HG03520 (cell line): ENCODE data around the gene GRIN1.
A peak's percentile ranks its signal among the peaks of the same experiment; 100 is the strongest.
"Not testable (repeated sequence)": the region's sequence is repeated elsewhere in the genome, so short reads cannot be mapped to it uniquely, and the experiment has no call there.

Experiments
- ATAC-seq: cut with Tn5 transposase; IDR thresholded peaks from one replicate; pipeline ENCODE4 v1.9.1; 2021; ENCODE audit warnings: mild to moderate bottlenecking, moderate library complexity; ENCODE audit not compliant: unreplicated experiment

Gene GRIN1

DNA sequence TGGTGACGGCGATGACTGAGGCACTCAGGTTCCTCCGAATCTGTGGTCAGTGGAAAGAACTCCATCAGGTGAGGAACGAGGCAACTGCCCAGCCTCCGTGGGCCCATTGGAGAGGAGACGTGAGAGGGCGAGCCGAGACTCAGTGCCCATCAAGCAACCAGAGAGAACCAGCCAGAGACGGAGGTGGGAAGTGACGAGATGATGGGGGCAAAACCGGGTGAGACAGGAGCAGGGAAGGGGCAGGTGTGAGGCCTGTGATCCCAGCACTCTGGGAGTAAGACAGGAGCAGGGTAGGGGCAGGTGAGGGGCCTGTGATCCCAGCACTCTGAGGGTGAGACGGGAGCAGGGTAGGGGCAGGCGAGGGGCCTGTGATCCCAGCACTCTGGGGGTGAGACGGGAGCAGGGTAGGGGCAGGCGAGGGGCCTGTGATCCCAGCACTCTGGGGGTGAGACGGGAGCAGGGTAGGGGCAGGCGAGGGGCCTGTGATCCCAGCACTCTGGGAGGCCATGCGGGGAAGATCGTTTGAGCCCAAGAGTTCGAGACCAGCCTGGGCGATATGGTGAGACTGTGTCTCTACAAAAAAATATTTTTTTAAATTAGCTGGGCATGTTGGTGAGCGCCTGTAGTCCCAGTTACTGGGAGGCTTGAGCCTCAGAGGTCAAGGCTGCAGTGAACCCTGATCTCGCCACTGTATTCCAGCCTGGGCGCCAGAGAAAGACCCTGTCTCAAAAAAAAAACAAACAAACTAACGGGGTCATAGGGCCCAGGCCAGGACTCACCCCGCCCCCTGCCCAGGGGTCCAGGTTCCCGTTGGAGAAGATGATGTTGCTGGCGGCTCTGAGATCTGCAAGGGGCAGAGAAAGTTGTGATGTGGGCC, 27.8 kb upstream of the GRIN1 start:
- no peak for ATAC-seq

DNA sequence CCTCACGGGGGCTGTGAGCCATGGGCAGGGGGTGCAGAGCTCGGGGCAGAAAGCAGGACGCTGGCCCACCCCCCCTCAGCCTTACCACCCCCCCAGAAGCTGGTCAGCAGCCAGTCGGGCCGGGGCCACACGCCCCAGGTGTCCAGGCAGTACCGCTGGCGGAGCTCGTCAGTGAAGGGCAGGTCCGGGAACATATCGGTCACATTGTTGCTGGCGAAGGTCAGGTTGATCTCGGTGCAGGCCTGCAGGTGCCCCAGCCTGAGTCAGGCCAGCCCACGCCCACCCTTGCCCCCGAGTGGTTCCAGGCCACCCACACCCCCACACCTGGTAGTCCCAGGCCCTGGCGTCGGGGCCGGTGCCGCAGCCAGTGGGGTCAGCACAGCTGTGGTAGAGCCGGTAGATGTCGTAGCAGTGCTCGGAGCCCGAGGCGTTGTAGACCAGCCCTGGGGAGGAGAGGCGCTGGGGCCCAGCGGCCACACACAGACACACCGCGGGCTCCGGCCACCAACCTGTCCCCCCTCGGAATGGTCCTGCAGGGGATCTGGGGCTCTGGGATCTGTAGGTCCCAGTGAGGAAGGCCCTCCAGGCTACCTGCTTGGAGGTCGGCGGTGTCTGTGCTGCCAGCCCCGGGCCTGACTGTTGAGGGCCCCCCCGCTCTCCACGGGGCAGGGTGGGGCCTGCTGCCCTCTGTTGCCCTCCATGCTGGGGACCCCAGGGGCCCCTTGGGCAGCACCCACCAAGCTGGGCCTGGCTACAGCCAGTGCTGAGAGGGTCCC, 27.0 kb upstream of the GRIN1 start:
- ATAC-seq = no peak

DNA sequence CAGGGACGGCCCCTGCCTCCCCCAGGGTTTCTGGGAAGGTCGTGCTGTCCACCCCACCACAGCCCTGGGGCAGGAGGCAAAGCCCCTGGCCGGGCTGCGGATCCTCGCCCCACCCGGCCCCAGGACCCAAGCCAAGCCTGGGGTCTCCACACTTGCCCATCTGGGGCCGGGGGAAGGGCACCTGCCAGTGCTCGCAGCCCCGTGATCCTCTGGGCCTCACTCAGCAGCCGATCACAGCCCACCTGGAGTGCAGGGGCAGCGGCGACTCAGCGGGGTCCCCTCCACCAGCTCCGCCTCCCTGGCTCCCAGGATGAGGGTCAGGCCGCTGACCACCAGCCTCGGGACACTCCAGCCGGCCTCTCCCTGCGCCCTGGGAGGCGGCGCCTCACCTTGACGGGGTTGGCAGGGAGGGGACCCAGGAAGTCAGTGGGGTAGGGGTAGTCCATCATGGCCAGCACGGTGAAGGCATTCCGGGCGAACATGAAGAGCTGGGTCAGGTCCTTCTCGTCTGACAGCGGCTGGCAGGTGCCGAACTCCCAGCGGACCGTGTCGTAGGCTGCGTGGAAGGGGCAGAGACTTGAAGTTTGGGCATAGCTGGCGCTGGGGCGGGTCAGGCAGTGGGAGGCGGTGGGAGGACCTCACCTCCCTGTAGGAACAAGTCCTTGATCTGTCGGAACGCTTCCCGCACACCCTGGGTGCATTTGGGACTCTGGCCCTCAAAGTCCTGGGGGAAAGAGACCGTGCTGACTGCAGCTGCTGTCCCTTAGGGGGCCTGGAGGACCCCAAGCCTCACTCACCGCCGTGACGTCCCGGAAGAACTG, 26.2 kb upstream of the GRIN1 start:
- no peak for ATAC-seq

DNA sequence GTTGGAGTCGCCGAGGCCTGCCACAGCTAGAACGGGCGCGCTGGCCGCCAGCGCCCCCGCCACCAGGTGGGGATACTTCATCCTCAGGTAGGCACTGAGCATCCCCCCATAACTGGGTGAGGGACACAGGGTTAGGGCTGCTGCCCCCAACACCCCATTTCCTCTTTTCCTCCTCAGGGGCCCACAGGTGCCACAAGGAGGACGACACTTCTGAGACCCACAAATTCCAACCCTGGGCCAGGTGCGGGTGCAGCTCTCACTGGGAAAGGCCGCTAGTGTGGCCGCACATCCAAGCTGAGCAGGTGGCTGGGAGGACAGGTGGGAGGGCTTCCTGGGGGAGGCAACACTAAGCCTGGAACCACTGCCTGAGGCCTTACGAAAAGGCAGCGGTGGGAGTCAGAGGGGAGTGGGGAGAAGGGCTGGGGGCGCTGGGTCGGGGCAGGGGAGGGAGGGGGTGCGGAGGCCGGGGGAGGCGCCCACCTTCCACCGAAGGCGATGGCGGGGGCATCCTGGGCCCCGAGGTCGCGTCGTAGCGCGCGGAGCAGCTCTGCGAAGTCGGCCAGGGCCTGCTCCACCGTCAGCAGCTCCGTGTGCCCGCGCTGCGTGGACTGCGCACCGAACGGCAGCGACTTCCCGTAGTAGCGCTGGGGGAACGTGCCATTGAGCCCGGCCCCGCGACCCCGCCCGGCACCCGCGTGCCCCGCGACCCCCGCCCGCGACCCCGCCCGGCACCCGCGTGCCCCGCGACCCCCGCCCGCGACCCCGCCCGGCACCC, 25.4 kb upstream of the GRIN1 start:
- no peak for ATAC-seq

DNA sequence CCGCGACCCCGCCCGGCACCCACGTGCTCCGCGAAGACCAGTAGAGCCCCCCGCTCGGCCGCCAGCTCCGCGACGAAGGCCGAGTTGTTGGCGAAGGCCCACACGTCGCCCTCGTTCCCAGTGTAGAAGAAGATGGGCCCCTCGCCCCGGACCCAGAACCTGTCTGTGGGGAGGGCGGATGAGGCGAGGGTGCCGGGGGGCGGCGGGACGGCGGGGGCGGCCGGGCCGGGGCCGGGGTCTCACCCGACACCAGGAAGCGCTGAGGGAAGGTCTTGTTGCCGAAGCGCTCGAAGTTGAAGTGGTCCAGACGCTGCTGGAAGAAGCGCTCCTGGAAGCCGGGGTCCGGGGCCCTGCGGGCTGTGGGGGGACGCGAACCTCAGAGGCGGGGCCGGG, 24.7 kb upstream of the GRIN1 start:
- no peak for ATAC-seq

DNA sequence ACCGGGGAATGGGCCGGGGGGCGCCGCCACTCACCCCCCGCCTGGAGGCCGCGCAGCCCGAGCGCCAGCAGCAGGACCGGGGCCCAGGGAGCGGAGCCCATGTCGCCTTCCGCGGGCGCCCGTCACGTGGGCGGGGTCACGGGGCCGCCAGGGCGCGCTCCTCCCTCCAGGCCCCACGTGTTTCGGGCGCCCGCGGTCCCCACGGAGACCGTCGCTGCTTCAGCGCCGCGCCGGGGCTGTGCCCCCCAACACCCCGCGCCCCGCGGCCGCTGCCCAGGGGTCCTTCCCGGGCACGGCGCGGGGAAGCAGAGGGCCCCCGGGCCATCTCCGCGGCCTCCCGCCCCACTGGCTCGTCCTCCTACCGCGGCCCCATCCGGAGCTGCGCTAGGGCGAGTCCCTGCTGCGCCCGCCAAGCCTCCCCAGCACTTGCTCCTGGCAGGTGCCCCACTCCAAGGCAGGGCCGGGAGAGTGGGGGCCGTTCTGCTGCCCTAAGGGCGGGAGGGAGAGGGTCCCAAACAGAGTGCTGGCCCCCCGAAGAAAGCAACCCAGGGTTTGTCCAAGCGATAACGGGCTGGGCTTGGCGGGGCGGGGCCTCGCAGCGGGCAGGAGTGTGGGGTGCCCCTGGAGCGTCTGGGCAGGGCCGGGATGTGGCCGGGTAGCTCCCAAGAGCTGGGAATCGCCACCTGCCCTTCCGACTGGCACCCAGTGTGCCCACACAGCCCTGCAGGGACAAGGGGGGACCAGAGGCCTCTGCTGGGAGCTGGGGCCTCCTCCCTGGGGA, 24.2 kb upstream of the GRIN1 start, which contains the start of gene DPP7:
Gene DPP7 (minus strand): TSS at position 121 of the 781 bp plus-strand sequence. CDS start 20 bp downstream, at position 101.
- ATAC-seq = peak; percentile 72

DNA sequence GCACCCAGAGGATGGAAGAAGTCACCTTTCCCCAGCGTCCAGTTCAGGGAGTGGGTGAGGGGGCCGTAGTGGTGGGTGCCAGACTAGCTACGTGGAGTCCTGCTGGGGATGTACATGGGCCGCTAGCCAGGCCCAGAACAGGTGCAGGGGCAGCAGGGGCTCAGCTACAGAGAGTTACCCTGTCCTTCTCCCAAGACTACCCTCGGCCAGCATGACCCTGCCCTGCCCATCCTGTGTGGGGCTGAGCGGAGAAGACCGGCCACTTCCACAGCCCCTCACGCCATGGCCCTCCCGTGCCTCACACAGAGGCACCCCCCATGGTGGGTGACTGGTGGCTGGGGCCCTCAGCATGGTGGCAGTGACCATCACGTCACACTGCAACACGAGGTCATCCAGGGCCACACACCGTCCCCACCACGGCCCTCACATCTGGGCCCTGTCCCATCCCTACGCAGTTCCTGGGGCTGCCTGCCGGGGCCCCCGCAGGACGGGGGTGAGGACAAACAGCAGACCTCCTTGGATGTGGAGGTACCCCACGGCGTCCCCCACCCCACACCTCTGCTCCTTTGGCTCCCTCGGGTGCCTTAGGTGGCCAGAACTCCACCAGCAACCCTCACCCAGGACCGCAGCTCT, 23.4 kb upstream of the GRIN1 start:
- no peak for ATAC-seq

DNA sequence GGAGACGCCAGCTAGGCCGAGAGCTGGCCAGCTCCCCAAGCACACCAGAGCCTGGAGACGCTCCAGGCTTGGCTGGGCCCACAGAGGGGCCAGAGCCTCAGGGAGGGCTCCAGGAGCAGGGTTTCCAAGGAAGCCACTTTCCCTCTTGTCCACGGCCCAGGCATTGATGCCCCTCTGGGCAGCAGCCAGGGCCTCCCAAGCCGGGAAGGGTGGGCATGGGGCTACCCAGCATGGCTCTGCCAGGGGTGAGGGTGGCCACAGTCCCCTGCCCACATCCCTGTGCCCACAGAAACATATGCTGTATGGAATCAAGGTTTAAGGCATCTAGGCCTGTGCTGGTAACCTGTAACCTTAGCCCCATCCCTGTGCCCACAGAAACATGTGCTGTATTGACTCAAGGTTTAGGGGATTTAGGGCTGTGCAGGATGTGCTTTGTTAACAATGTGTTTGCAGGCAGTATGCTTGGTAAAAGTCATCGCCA, 22.9 kb upstream of the GRIN1 start:
- no peak for ATAC-seq

DNA sequence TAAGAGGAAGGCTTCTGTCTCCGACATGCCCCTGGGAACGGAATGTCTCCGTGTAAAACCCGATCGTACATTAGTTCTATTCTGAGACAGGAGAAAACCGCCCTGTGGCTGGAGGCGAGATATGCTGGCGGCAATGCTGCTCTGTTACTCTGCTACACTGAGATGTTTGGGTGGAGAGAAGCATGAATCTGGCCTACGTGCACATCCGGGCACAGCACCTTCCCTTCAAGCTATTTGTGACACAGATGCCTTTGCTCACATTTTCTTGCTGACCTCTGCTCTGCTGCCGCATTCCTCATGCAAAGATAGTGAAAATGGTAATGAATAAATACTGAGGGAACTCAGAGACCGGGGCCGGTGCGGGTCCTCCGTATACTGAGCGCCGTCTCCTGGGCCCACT, 22.2 kb upstream of the GRIN1 start:
- no peak for ATAC-seq

DNA sequence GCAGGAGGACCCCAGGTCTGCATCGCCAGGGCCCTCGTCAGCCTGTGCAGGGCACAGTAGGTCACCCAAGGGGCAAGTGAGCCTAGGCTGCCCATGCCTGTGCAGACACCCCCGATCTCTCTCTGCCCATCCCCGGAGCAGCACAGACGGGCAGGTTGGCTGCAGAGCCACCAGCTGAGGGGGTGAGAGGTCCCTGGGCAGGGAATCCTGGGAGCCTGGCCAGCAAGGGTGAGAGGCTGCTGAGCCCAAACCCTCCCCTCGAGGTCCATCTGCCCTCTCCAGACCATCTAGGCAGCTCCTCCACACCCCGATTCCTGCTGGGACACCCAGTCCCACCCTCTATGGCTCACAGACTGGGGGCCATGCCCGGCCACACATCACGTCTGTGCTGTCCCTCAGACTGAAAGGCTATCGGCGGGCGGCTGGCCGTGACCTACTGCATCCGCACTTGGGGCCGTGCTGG, 21.7 kb upstream of the GRIN1 start:
- ATAC-seq = no peak

DNA sequence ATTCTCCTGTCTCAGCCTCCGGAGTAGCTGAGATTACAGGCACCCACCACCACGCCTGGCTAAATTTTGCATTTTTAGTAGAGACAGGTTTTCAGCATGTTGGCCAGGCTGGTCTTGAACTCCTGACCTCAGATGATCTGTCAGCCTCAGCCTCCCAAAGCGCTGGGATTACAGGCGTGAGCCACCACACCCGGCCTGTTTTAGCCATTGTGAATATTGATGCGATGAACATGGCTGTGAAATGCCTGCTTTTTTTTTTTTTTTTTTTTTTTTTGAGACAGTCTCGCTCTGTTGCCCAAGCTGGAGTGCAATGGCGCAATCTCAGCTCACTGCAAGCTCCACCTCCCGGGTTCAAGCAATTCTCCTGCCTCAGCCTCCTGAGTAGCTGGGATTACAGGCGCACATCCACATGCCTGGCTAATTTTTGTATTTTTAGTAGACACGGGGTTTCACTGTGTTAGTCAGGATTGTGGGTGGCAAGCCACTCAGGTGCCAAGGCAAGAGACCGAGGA, 20.8 kb upstream of the GRIN1 start:
- not testable (repeated sequence) for ATAC-seq

DNA sequence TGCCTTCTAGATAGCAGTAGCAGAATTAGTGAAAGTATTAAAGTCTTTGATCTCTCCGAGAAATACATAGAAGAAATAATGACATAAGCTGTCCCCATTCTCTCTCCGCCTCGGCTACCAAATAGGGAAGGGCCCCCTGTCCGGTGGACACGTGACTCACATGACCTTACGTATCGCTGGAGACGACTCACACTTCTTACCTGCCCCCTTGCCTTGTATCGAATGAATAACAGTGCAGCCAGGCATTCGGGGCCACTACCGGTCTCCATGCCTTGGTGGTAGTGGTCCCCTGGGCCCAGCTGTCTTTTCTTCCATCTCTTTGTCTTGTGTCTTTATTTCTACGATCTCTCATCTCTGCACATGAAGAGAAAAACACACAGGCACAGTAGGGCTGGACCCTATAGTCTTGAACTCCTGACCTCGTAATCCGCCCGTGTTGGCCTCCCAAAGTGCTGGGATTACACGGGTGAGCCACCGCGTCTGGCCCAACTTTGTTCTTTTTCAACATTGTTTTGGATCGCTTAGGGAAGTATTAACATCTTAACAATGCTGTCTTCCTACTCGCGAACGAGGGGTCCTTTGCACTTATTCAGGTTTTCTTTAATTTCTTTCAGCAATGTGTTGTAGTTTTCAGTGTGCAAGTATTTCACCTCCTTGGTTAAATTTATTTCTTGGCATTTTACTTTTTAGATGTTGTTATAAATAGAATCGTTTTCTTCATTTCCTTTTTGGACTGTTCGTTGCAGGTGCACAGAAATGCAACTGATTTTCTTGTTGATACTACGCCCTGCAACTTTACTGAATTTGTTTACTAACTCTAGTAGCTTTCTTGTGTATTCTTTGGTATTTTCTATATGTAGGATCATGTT, 16.8 kb upstream of the GRIN1 start:
- ATAC-seq = not testable (repeated sequence)

DNA sequence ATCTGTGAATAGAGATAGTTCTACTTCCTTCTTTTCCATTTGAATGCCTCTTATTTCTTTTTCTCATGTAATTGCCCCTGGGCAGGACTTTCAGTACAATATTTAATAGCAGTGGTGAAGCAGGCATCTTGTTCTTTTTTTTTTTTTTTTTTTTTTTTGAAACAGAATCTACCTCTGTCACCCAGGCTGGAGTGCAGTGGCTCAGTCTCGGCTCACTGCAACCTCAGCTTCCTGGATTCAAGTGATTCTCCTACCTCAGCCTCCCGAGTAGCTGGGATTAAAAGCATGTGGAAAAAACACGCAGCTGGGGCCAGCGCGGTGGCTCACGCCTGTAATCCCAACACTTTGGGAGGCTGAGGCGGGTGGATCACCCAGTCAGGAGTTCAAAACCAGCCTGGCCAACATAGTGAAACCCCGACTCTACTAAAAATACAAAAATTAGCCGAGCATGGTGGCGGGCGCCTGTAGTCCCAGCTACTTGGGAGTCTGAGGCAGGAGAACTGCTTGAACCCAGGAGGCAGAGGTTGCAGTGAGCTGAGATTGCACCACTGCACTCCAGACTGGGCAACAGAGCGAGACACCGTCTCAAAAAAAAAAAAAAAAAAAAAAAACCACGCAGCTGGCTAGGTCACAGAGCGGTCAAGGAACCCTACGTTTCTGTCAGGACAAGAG, 16.0 kb upstream of the GRIN1 start:
- not testable (repeated sequence) for ATAC-seq

DNA sequence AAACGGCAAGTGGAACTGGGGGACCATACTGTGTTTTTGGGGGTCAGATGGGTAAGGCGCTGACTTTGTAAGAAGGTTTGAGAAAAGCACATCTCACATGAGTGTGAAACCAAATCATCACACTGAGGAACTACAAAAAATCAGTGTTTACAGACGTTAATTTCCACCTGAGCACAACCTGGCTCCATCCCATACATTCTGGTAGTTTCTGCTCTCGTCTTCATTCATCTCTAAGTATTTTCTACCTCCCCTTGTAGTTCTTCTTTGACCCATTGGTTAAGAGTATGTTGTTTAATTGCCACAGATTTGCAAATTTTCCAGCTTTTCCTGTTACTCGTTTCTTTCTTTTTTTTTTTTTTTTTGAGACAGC, 15.5 kb upstream of the GRIN1 start:
- no peak for ATAC-seq

DNA sequence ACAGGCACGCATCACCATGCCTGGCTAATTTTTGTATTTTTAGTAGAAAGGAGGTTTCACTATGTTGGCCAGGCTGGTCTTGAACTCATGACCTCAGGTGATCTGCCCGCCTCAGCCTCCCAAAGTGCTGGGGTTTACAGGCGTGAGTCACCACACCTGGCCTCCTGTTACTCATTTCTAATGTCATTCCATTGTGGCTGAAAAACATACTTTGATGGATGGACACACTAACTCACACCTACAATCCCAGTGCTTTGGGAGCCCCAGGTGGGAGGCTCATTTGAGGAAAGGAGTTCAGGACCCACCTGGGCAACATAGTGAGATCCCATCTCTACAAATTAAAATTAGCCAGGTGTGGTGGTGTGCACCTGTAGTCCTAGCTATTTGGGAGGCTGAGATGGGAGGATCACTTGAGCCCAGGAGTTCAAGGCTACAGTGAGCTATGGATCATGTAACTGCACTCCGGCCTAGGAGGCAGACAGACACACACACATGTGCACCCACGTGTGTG, 14.9 kb upstream of the GRIN1 start:
- ATAC-seq = not testable (repeated sequence)

DNA sequence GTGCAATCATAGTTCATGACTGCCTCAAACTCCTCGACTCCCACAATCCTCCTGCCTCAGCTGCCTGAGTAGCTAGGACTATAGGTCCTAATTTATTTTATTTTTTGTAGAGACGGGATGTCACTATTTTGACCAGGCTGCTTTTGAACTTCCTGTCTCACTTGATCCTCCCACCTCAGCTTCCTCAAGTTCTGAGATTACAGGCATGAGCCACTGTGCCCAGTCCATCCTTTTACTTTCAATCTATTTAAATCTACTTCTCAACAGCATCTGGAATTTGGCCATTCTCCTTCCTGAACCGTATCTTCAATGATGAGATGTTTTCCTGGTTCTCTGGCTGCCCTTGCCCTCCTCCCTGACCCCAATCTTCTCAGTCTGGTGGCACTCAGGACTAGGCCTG, 12.2 kb upstream of the GRIN1 start:
- no peak for ATAC-seq
